Measurements from ENCODE around the gene TP73.

The TP73 gene

DNA sequence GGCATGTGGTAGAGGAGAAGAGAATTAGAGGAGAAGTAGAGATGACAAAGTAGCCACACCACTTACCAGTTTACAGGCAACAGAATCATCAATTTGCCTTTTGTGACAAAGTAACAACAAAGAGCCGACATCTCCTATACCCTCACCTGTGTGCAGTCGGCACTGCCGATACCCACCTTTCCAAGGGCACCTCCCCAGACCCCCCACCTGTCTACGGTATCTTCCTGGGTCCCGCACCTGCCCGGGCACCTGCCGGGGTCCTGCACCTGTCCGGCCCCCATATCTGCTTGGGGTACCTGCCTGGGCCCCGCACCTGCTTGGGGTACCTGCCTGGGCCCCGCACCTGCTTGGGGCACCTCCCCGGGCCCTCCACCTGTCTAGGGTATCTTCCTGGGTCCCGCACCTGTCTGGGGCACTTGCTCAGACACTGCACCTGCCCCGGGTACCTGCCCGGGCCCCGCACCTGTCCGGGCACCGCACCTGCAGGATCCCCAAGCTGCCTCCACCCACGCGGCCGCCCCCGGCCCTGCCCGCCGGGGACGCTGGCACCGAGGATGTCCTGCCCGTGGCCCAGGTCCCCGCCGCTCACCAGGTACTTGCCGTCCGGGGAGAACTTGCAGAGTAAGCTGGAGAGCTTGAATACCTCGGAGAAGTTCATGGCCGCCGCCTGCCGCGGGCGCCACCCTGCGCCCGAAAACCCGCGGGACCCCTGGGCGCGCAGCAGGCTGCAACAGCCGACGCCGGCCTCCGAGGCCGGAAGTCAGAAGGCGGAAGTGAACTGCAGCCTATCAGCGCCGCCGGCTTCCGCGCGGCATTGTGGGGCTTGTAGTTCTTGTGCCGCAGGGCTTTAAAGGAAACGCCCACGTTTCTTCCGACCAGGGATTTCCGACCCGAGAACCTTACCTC lies 2.7 kb upstream of the TP73 start, which contains the start of gene WRAP73:
TSS of gene WRAP73 (minus strand) at position 762 of the 906 bp plus-strand sequence. CDS start at position 658, 104 bp downstream.
- DNase-seq = peak; percentile 78 to 98 (median 89)
- intact Hi-C loops (cut with DNase I) = no loop called here

DNA sequence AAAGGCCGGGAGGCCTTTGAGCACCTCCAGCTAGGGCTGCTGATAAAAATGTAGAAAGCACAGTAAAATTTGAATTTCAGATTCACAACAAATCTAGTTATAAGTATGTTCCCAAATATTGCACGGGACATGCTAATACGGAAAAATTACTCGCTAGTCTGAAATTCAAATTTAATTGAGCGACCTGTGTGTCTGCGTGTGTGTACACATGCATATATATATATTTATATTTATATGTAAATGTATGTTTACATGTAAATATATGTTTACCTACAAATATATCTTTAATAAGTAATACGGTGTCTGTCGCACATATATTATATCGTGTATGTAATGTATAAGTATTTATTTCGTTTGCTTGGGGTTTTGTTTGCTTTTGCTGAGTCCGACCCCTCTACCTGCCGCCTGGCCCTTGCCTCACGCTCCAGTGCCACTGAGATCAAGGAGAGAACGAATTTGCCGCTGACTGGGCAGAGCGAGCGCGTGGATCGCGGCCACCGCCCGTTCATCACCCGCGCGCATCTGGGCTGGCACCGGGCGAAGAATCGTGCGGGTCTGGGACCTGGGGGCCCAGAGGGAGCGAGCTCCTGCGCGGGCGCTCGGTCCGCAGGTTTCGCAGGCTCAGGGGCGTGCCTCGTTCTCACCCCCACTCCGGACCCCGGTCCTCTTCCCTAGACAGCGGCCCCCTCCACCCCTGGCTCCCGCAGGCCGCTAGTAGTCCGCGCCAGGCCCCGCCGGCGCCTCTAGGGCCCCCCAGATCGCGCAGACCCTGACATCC lies 1.9 kb upstream of the TP73 start:
- intact Hi-C loops (cut with DNase I) = no loop called here
- DNase-seq = peak in 4 of 10 donors; percentile 9 to 77 (median 68)

DNA sequence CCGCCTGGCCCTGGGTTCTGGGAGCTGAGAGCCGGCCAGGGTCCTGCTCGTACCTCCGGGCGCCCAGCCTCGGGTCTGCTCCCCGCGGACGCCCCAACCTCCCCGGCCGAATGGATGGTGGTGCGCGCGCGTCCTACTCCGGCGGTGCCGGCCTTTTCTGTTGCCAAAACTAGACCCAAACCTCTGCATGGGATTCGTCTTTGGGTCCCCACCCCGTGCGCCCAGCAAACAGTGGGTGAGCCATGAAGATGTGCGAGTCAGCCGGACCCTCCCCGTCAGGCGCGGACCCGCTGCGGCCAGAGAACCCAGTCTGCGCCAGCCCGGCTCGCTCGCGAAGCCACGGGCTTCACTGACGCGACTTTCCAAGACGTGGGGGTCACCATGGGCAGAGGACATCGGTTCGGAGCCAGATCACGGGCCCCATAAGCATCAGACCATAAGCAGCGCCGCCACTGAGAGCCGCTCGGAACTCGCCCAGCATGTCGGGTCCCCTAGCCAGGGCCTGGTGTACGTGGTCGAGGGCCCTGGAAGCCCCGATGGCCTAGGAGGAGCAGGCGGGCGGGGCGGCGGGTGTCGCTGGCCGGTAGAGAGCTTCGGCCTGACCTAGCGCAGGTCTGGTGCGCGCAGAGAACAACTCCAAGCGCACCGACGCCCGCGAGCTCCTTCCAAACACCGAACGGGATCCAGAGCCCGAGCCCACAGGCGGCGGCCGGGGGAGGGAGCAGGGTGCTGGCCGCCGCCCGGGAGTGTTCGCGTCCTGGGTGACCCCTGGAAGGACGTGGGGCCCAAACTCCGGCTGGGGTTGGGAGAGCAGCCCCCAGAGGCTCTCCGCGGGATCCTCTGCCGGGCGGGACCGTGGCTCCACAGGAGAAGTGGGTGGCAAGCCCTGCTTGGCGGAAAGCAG lies 1.0 kb upstream of the TP73 start:
- DNase-seq = peak in 4 of 10 donors; percentile 23 to 80 (median 55)
- intact Hi-C loops (cut with DNase I) = no loop called here

GRCh38 chr1:3652548-3653285 lies 401 bp downstream of the TP73 start:
- intact Hi-C loops (cut with DNase I) = no loop called here
- DNase-seq = peak in 4 of 10 donors; percentile 24 to 80 (median 68)

DNA sequence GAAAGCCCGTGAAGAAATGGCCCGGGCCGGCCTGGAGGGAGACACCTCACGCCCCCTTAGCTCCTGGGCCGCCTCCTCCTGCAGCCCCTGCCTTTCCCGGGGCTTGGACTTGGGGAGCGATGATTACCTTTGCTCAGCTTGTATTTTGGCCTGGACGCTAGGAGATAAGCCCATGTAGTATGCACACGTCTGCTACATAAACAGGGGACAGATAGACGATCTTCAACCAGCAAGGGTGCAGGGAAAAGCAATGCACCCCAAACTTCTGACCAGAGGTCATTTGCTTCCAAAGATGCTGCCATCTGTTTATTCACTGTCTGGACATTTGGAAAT lies 936 bp downstream of the TP73 start:
- peak in 2 of 10 donors; percentile 54 to 70 for DNase-seq
- intact Hi-C loops (cut with DNase I) = no loop called here

- DNase-seq = peak in 4 of 10 donors; percentile 14 to 55 (median 45)
- intact Hi-C loops (cut with DNase I) = no loop called here
These were observed 2.4 kb downstream of the TP73 start for GRCh38 chr1:3654549-3655281.

- intact Hi-C loops (cut with DNase I) = no loop called here
- DNase-seq = peak in 3 of 10 donors; percentile 7 to 57 (median 33)
These were observed 4.3 kb downstream of the TP73 start for GRCh38 chr1:3656450-3657095.

DNA sequence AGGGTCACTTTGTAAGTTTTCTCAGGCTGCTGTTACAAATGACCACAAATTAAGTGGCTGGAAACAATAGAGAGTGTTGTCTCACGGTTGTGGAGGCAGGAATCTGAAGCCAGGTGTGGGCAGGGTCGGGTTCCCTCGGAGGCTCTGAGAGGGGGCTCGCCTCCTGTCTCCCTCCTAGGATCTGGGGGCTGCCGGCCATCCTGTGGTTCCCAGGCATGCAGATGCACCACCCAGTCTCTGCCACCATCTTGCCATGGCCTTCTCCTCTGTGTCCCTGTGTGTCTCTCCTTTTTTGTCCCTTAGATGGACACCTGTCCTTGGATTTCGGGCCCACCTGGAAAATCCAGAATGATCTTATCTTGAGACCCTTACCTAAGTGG lies 4.8 kb downstream of the TP73 start:
- intact Hi-C loops (cut with DNase I) = no loop called here

DNA sequence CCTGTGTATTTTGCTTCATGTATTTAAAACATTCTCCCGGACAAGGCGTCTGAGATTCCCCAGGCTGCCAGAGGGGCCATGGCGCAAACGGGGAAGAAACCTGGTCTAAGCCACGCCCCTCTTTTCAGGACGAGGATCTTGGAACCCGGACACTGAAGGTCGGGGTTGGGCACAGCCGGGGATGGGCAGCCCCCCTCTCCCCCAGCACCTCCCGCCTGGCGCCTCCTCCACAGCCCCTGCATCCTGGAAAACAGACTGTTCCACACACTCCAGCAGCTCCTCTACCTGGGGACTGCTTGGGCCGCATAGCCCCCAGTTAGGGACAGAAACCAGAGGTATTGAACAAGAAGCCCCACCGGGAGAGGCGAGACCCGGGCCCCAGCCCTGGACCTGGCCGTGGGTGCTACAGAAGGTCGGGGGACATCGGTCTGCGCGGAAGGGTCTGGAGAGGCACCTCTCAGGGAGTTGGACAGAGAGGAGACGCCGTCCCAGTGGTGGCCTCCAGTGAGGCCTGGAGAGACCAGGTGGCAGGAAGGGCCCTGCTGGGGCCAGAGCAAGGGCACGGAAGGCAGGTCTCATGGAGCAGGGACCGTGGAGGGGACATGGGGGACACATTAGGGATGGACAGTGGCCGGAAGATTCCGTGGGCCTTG lies 5.4 kb downstream of the TP73 start:
- peak in 4 of 10 donors; percentile 14 to 65 (median 58) for DNase-seq
- intact Hi-C loops (cut with DNase I) = no loop called here

More for the DNA sequence above, 4.8 kb downstream of the TP73 start:
- DNase-seq = peak in 3 of 10 donors; percentile 9 to 69 (median 40)

- intact Hi-C loops (cut with DNase I) = no loop called here
- DNase-seq = peak in 3 of 10 donors; percentile 5 to 35 (median 17)
These were observed 5.9 kb downstream of the TP73 start for GRCh38 chr1:3658231-3658615.

DNA sequence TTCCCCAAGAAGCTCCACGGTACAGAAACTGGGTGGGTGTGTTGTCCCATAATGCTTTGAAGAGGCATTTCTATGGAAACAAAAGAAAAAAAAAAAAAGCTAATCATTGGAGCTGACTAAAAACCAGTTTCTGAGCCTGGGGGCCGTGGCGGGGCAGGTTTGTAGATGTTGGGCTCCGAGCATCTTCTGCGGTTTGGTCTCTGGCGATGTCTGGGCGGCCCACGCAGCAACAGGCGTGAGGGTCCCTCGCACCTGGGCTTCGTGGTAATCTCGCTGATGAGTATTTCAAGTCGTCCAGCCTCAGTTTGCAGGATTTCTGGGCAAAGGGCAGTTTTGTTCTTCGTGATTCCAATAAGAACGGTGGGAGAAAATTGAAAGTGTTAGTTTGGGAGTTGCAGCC lies 6.8 kb downstream of the TP73 start:
- intact Hi-C loops (cut with DNase I) = no loop called here
- peak in 4 of 10 donors; percentile 12 to 78 (median 61) for DNase-seq

- DNase-seq = no peak
- intact Hi-C loops (cut with DNase I) = no loop called here
These were observed 8.4 kb downstream of the TP73 start for GRCh38 chr1:3660704-3661103.

- DNase-seq = peak in 3 of 10 donors; percentile 2 to 33 (median 11)
- intact Hi-C loops (cut with DNase I) = no loop called here
These were observed 9.3 kb downstream of the TP73 start for GRCh38 chr1:3661631-3662030.

DNA sequence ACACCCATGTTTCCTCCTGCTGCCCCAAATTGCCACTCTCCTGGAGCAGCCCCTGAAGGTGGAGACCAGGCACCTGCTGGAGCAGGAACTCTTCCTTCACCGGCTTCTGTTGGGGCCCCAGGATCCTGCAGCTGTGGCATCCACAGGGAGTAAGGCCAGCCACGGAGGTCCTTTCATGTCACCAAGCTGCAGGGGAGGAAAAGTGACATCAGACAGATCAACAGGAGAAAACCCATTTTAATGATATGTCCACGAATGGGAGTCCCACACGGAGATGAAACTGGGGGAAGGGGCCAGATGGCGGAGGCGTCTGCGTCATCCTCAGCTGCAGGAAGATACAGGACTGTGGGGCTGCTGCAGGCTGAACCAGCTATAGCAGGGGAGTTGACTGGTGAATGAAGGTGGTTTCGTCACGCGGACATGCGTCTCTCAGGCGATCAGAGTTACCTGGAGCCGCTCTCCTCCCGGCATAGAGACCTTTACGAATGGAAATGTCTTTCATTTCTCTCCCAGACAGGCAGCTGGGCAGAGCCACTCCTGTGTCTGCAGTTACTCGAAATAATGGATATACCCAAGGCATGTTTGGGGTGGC lies 9.9 kb downstream of the TP73 start:
- intact Hi-C loops (cut with DNase I) = no loop called here
- DNase-seq = peak in 4 of 10 donors; percentile 2 to 62 (median 20)

DNA sequence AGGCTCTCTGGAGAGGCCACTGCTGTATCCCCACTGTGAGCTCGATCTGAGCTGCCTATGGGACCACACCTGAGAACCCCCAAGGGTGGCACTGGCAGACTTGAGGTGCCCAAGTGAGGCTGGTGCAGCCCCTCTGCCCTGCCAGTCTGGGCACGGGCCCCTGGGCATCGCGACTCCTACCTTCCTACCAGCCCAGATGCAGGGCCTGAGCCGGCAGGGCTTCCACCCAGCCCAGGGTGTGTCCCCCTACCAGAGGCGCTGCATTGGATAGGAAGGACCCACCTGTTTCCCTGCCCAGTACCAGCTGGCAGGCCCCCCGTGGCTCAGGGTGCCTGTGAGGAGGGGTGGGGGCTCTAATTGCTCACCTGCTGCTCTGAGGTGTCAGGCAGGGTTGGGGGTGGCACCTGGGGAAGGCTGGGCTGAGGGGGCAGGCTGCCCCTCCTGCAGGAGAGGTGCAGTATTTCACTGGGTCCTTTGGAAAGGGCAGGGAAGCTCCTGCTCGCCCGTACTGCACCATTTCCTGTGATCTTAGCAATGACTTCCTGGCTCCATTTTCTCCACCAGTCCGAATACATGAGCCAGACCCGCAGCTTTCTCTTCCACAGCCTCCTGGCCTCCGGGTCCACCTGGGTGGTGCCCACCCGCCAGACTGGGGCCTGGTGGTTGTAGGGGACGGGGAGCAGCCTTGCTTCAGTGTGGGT lies 11.8 kb downstream of the TP73 start:
- intact Hi-C loops (cut with DNase I) = no loop called here
- DNase-seq = peak in 4 of 10 donors; percentile 2 to 80 (median 53)

- intact Hi-C loops (cut with DNase I) = no loop called here
- peak in 2 of 10 donors; percentile 0 to 31 for DNase-seq
These were observed 12.5 kb downstream of the TP73 start for GRCh38 chr1:3664700-3665375.
